GM13976 (cell line): ENCODE measurements around the gene KCNH6.

Source experiments
- DNase-seq: peaks from one replicate; pipeline ENCODE4 v3.0.0; 2012; ENCODE audit warnings: low spot score
- CTCF ChIP-seq: IDR thresholded peaks from 2 replicates; pipeline ENCODE4 v1.5.1; 2012; ENCODE audit warnings: borderline replicate concordance, mild to moderate bottlenecking; ENCODE audit not compliant: insufficient read depth; ENCODE audit errors: extremely low read depth, missing control alignments, control extremely low read depth
- in situ Hi-C: fragments of 300-500 bp; cut with MboI; formaldehyde crosslinking; loops from one replicate; pipeline ENCODE4 v1.12.0; 2022; ENCODE audit warnings: low sequenced_read_pairs, mixed read lengths, inconsistent platforms; ENCODE audit not compliant: unreplicated experiment

Gene KCNH6

GRCh38 chr17:63480826-63481487, 42.2 kb upstream of the KCNH6 start:
- in situ Hi-C loops: no loop called here
- no peak for TF ChIP-seq CTCF
- DNase-seq: no peak

GRCh38 chr17:63481488-63481870, 41.7 kb upstream of the KCNH6 start:
- no peak for DNase-seq
- no peak for TF ChIP-seq CTCF
- in situ Hi-C loops: no loop called here

- in situ Hi-C loops: no loop called here
- TF ChIP-seq CTCF: no peak
- no peak for DNase-seq
These were observed 40.6 kb upstream of the KCNH6 start for GRCh38 chr17:63482509-63482908.

GRCh38 chr17:63483038-63483437, 40.1 kb upstream of the KCNH6 start:
- no peak for DNase-seq
- no peak for TF ChIP-seq CTCF
- in situ Hi-C loops: no loop called here

- no peak for DNase-seq
- in situ Hi-C loops: no loop called here
- no peak for TF ChIP-seq CTCF
These were observed 39.2 kb upstream of the KCNH6 start for GRCh38 chr17:63483655-63484575.

- in situ Hi-C loops: no loop called here
- TF ChIP-seq CTCF: no peak
- no peak for DNase-seq
These were observed 36.7 kb upstream of the KCNH6 start for GRCh38 chr17:63486317-63487013.
